Left ventricle myocardium inferior (tissue), 1 donor: ENCODE data around the gene GNG8. TPM values are rescaled to one million over a fixed set of nuclear protein-coding genes. Genes with fewer than 3 reads are reported as not detected.
A peak's percentile ranks its signal among the peaks of the same experiment; 100 is the strongest.

ENCODE experiments used
- DNase-seq: peaks from one replicate; pipeline ENCODE4 v3.0.0-alpha.2; 2020
- H3K27ac ChIP-seq: fragments of 200-600 bp; replicated peaks from 2 replicates; pipeline ENCODE4 v1.8.0; 2021
- H3K27me3 ChIP-seq: fragments of 200-600 bp; 2 replicates; pipeline ENCODE4 v1.8.0; 2021; ENCODE audit warnings: low read depth
- H3K36me3 ChIP-seq: fragments of 200-600 bp; 2 replicates; pipeline ENCODE4 v1.8.0; 2021
- H3K4me1 ChIP-seq: fragments of 200-600 bp; 2 replicates; pipeline ENCODE4 v1.8.0; 2021
- H3K4me3 ChIP-seq: fragments of 200-600 bp; 2 replicates; pipeline ENCODE4 v1.8.0; 2021; ENCODE audit warnings: mild to moderate bottlenecking, moderate library complexity
- H3K9me3 ChIP-seq: fragments of 200-600 bp; replicated peaks from 2 replicates; pipeline ENCODE4 v1.8.0; 2021
- intact Hi-C: fragments of 100-400 bp; cut with micrococcal nuclease; formaldehyde crosslinking; loops from one replicate; pipeline ENCODE4 v1.11.0; 2022
- total RNA-seq: library from RNA; stranded (reverse); fragmentation: NEBNext Ultra II Directional; extraction: Animal tissue kit (Norgen Biotek cat#: 25700); gene quantifications from one replicate; pipeline ENCODE4 v1.2.1, GENCODE V29; 2021
- TF ChIP-seq, protein P1 (sequence below): fragments of 200-600 bp; IDR thresholded peaks from 2 replicates; pipeline ENCODE4 v1.8.0; 2021; ENCODE audit warnings: antibody characterized with exemption, mild to moderate bottlenecking, borderline replicate concordance
- donor health status: DM: no; HTN: yes; CAD: no; lungs with severe emphysema.

Gene GNG8
- total RNA-seq, 1 donor from 2014 or later, result not detected

DNA sequence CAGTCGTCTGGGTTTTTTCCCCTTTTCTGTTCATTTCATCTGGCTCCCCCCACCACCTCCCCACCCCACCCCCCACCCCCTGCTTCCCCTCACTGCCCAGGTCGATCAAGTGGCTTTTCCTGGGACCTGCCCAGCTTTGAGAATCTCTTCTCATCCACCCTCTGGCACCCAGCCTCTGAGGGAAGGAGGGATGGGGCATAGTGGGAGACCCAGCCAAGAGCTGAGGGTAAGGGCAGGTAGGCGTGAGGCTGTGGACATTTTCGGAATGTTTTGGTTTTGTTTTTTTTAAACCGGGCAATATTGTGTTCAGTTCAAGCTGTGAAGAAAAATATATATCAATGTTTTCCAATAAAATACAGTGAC is 25.6 kb downstream of the GNG8 start:
- no peaks in the 10 kb centered on the region for H3K27me3 ChIP-seq
- peaks cover 45% of the 10 kb centered on the region for H3K36me3 ChIP-seq
- intact Hi-C loops, result no loop called here
- no peaks in the 10 kb centered on the region for H3K9me3 ChIP-seq
- H3K4me3 ChIP-seq, result no peak overlapping the region
- H3K4me1 ChIP-seq, result peaks cover 29% of the 10 kb centered on the region
- DNase-seq, result peak; percentile 12
- TF ChIP-seq, protein P1, sequence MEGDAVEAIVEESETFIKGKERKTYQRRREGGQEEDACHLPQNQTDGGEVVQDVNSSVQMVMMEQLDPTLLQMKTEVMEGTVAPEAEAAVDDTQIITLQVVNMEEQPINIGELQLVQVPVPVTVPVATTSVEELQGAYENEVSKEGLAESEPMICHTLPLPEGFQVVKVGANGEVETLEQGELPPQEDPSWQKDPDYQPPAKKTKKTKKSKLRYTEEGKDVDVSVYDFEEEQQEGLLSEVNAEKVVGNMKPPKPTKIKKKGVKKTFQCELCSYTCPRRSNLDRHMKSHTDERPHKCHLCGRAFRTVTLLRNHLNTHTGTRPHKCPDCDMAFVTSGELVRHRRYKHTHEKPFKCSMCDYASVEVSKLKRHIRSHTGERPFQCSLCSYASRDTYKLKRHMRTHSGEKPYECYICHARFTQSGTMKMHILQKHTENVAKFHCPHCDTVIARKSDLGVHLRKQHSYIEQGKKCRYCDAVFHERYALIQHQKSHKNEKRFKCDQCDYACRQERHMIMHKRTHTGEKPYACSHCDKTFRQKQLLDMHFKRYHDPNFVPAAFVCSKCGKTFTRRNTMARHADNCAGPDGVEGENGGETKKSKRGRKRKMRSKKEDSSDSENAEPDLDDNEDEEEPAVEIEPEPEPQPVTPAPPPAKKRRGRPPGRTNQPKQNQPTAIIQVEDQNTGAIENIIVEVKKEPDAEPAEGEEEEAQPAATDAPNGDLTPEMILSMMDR, result no peak
- H3K27ac ChIP-seq, result no peak overlapping the region

GRCh38 chr19:46609511-46610412 is 26.2 kb downstream of the GNG8 start:
- H3K36me3 ChIP-seq, result peaks cover 45% of the 10 kb centered on the region
- DNase-seq, result peak; percentile 13
- intact Hi-C loops, result no loop called here

DNA sequence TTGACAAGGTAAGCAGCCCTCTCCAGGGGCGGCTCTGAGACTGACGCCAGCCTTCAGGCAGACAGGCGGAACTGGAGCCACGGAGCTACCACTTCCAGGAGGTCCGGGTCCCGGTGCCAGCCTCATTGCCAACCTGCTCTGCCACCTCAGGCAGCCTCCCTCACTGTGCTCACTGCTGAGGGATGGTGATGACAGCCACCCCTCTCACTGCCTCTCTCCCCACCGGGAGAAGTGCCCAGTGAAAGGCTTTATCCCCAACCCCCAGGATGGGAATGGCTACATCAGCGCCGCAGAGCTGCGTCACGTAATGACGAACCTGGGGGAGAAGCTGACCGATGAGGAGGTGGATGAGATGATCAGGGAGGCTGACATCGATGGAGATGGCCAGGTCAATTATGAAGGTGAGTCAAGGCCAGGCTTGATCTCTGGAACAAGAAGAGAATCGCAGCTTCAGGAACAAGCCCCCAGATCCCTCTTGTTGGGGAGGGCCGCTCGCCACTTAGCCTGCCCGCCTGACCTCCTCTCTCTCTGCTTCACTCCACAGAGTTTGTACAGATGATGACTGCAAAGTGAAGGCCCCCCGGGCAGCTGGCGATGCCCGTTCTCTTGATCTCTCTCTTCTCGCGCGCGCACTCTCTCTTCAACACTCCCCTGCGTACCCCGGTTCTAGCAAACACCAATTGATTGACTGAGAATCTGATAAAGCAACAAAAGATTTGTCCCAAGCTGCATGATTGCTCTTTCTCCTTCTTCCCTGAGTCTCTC is 27.2 kb downstream of the GNG8 start:
- peak; percentile 11 for DNase-seq
- Histone ChIP-seq H3K4me1 (peaks cover 37% of the 10 kb centered on the region), H3K27ac (no peak overlapping the region), H3K27me3 (no peaks in the 10 kb centered on the region), H3K9me3 (no peaks in the 10 kb centered on the region), H3K36me3 (peaks cover 45% of the 10 kb centered on the region), H3K4me3 (no peak overlapping the region)
- intact Hi-C loops, result no loop called here
- TF ChIP-seq, protein P1, result no peak

More at GRCh38 chr19:46609511-46610412, 26.2 kb downstream of the GNG8 start:
- Histone ChIP-seq H3K9me3 (no peaks in the 10 kb centered on the region), H3K4me3 (no peak overlapping the region), H3K27me3 (no peaks in the 10 kb centered on the region), H3K27ac (no peak overlapping the region), H3K4me1 (peaks cover 36% of the 10 kb centered on the region)
- TF ChIP-seq, protein P1, result no peak

DNA sequence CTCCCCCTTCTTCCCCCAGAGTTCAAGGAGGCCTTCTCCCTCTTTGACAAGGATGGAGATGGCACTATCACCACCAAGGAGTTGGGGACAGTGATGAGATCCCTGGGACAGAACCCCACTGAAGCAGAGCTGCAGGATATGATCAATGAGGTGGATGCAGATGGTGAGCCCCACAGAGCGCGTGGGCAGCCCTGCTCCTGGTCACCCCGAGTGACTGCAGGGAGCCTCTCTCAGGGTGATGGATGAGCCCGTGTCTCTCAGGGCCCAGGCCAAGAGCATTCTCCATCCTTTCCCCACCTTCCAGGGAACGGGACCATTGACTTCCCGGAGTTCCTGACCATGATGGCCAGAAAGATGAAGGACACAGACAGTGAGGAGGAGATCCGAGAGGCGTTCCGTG is 27.8 kb downstream of the GNG8 start:
- no peaks in the 10 kb centered on the region for H3K9me3 ChIP-seq
- no peak overlapping the region for H3K27ac ChIP-seq
- peaks cover 42% of the 10 kb centered on the region for H3K4me1 ChIP-seq
- intact Hi-C loops, result no loop called here
- H3K4me3 ChIP-seq, result no peak overlapping the region
- TF ChIP-seq, protein P1, result no peak
- peaks cover 45% of the 10 kb centered on the region for H3K36me3 ChIP-seq
- no peaks in the 10 kb centered on the region for H3K27me3 ChIP-seq
- no peak for DNase-seq

DNA sequence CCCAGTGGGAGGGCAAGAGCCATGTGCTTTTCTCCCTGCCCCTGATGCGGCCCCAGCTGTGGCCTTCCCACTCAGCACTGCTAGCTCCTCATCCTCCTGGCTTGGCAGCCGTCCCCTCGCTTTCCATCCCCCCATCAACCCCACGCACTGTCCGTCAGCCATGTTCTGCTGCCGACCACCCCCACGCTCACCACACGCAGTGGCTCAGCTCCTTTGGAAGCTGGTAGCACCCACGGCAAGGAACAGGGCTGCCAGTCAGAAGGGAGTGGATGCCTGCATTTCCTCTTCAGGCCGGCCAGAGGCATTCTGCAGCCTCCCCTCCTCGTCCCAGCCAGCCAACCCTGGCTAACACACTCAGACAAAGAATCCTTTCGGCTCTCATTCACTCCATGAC is 28.6 kb downstream of the GNG8 start:
- Histone ChIP-seq H3K27me3 (no peaks in the 10 kb centered on the region), H3K4me3 (no peak overlapping the region), H3K36me3 (peaks cover 45% of the 10 kb centered on the region), H3K27ac (peak overlapping the region; percentile 16), H3K4me1 (peaks cover 50% of the 10 kb centered on the region), H3K9me3 (no peaks in the 10 kb centered on the region)
- TF ChIP-seq, protein P1, result no peak
- no peak for DNase-seq
- intact Hi-C loops, result no loop called here
